Liver (tissue), 9 donors: ENCODE results near the gene ST8SIA3. TPM values are rescaled to one million over a fixed set of nuclear protein-coding genes. Genes with fewer than 3 reads are reported as not detected.

ENCODE experiments used
- DNase-seq: peaks from one replicate; pipeline ENCODE4 v3.0.0-alpha.2; 2017; ENCODE audit warnings: low spot score
- H3K27ac ChIP-seq, 2 donors: one replicate each; pipeline ENCODE4 v1.7.0; 2013; ENCODE audit warnings: inconsistent platforms in 2 of 2, low read length in 2 of 2, control low read depth in 1 of 2, low read depth in 1 of 2, mild to moderate bottlenecking in 1 of 2
- H3K27me3 ChIP-seq, 4 donors: one replicate each; pipeline versions ENCODE4 v1.6.1 to v1.7.0; 2013; ENCODE audit warnings: low read length in 3 of 4, inconsistent platforms in 1 of 4, mild to moderate bottlenecking in 1 of 4, moderate library complexity in 1 of 4; ENCODE audit not compliant: control insufficient read depth in 4 of 4, insufficient read depth in 4 of 4
- H3K36me3 ChIP-seq, 4 donors: one replicate each; pipeline versions ENCODE4 v1.6.1 to v1.7.0; 2013; ENCODE audit warnings: low read length in 3 of 4, mild to moderate bottlenecking in 3 of 4, low read depth in 1 of 4, moderate library complexity in 1 of 4; ENCODE audit not compliant: control insufficient read depth in 4 of 4, insufficient read depth in 3 of 4
- H3K4me1 ChIP-seq, 4 donors: one replicate each; pipeline versions ENCODE4 v1.6.1 to v1.7.0; 2013; ENCODE audit warnings: low read length in 3 of 4, mild to moderate bottlenecking in 3 of 4, moderate library complexity in 1 of 4; ENCODE audit not compliant: control insufficient read depth in 4 of 4, insufficient read depth in 4 of 4
- H3K4me3 ChIP-seq, 3 donors: one replicate each; pipeline versions ENCODE4 v1.6.1 to v1.7.0; 2013; ENCODE audit warnings: low read length in 3 of 3, control low read depth in 1 of 3, low read depth in 1 of 3, mild to moderate bottlenecking in 1 of 3
- H3K9ac ChIP-seq, 2 donors: one replicate each; pipeline ENCODE4 v1.7.0; 2013; ENCODE audit warnings: low read length in 2 of 2, mild to moderate bottlenecking in 2 of 2, moderate library complexity in 2 of 2, control low read depth in 1 of 2, low read depth in 1 of 2
- H3K9me3 ChIP-seq, 4 donors: one replicate each; pipeline versions ENCODE4 v1.6.1 to v1.7.0; 2013; ENCODE audit warnings: low read length in 3 of 4; ENCODE audit not compliant: control insufficient read depth in 4 of 4
- EGR1 ChIP-seq, 2 donors: IDR thresholded peaks; 2 replicates each; pipeline ENCODE4 v1.6.1; 2016 to 2018; ENCODE audit warnings: antibody characterized with exemption in 2 of 2, low read depth in 2 of 2
- FOXA1 ChIP-seq: IDR thresholded peaks from 2 replicates; pipeline ENCODE4 v1.6.1; 2016; ENCODE audit warnings: antibody characterized with exemption
- FOXA2 ChIP-seq: IDR thresholded peaks from 2 replicates; pipeline ENCODE4 v1.6.1; 2016; ENCODE audit warnings: antibody characterized with exemption
- GABPA ChIP-seq, 2 donors: IDR thresholded peaks in 1 of 2; conservative IDR thresholded peaks in 1 of 2; 2 replicates each; pipeline ENCODE4 v1.6.1; 2016; ENCODE audit warnings: antibody characterized with exemption in 2 of 2, mild to moderate bottlenecking in 1 of 2, moderate library complexity in 1 of 2
- HNF4A ChIP-seq, 2 donors: conservative IDR thresholded peaks; 2 replicates each; pipeline ENCODE4 v1.6.1; 2016; ENCODE audit warnings: antibody characterized with exemption in 2 of 2, mild to moderate bottlenecking in 2 of 2
- HNF4G ChIP-seq: IDR thresholded peaks from 2 replicates; pipeline ENCODE4 v1.6.1; 2016; ENCODE audit warnings: antibody characterized with exemption
- JUND ChIP-seq, 2 donors: IDR thresholded peaks; 2 replicates each; pipeline ENCODE4 v1.6.1; 2016; ENCODE audit warnings: antibody characterized with exemption in 2 of 2
- MAX ChIP-seq: IDR thresholded peaks from 2 replicates; pipeline ENCODE4 v1.6.1; 2016; ENCODE audit warnings: antibody characterized with exemption
- NR2F2 ChIP-seq: IDR thresholded peaks from 2 replicates; pipeline ENCODE4 v1.6.1; 2016; ENCODE audit warnings: antibody characterized with exemption
- RAD21 ChIP-seq, 2 donors: IDR thresholded peaks; 2 replicates each; pipeline ENCODE4 v1.6.1; 2016; ENCODE audit warnings: antibody characterized with exemption in 2 of 2, mild to moderate bottlenecking in 2 of 2
- REST ChIP-seq: IDR thresholded peaks from 2 replicates; pipeline ENCODE4 v1.6.1; 2016; ENCODE audit warnings: antibody characterized with exemption, mild to moderate bottlenecking
- RXRA ChIP-seq, 2 donors: IDR thresholded peaks; 2 replicates each; pipeline ENCODE4 v1.6.1; 2017 to 2018; ENCODE audit warnings: antibody characterized with exemption in 2 of 2, mild to moderate bottlenecking in 1 of 2
- SP1 ChIP-seq: IDR thresholded peaks from 2 replicates; pipeline ENCODE4 v1.6.1; 2018; ENCODE audit warnings: antibody characterized with exemption, mild to moderate bottlenecking
- TAF1 ChIP-seq: conservative IDR thresholded peaks from 2 replicates; pipeline ENCODE4 v1.6.1; 2016; ENCODE audit warnings: antibody characterized with exemption, mild to moderate bottlenecking
- YY1 ChIP-seq: IDR thresholded peaks from 2 replicates; pipeline ENCODE4 v1.6.1; 2016; ENCODE audit warnings: antibody characterized with exemption, mild to moderate bottlenecking
- WGBS: extraction: QIAGEN DNeasy Blood & Tissue Kit; methylation state at CpG from one replicate; pipeline ENCODE4 v1.1.7; 2013; 5-methylcytosine and 5-hydroxymethylcytosine counted together
- polyA plus RNA-seq, 2 donors: library from polyadenylated mRNA; stranded (reverse) in 1 of 2; unstranded in 1 of 2; fragments of 200-250 nt in 1 of 2; fragments of >200 nt in 1 of 2; fragmentation: Nextera tagmentation in 1 of 2; extraction: Ambion mirVana in 1 of 2; gene quantifications; one replicate each; pipeline versions ENCODE4 v1.2.1 to v1.2.3, GENCODE V29; 2013 to 2015
- total RNA-seq, 2 donors: library from RNA; depleted of rRNA; stranded (reverse); fragments of >200 nt; gene quantifications; one replicate each; pipeline ENCODE4 v1.2.3, GENCODE V29; 2014
- TF ChIP-seq, protein P1 (sequence below): IDR thresholded peaks from 2 replicates; pipeline ENCODE4 v1.6.1; 2016; ENCODE audit warnings: antibody characterized with exemption
- TF ChIP-seq, protein P2 (sequence below): IDR thresholded peaks from 2 replicates; pipeline ENCODE4 v1.6.1; 2016; ENCODE audit warnings: antibody characterized with exemption
- TF ChIP-seq, protein P3 (sequence below): fragments of 150-350 bp; IDR thresholded peaks from 2 replicates; pipeline ENCODE4 v1.5.1; 2017; ENCODE audit warnings: improper control_type of control experiment, low read depth, low read length; ENCODE audit not compliant: missing input control
- donor health status: healthy.
- donor health status: healthy.
- donor health status: healthy.
- donor health status: healthy.
- donor health status: healthy.

Gene ST8SIA3
- total and polyA plus RNA-seq, 4 donors = under 0.01 to 3.0 (median 0.32) TPM

- Histone ChIP-seq H3K4me1 (no peaks in the 10 kb centered on the region), H3K36me3 (no peaks in the 10 kb centered on the region), H3K9me3 (no peaks in the 10 kb centered on the region), H3K4me3 (no peak overlapping the region), H3K27ac (no peak overlapping the region), H3K27me3 (no peaks in the 10 kb centered on the region), H3K9ac (no peak overlapping the region)
- TF ChIP-seq HNF4A (conservative IDR thresholded peaks at IDR 0.05) (no peak), REST (no peak), RAD21 (IDR thresholded peaks at IDR 0.05) (no peak), YY1 (no peak), MAX (no peak), NR2F2 (no peak), FOXA2 (no peak), JUND (IDR thresholded peaks at IDR 0.05) (no peak), GABPA (IDR thresholded peaks at IDR 0.05 in 1 of 2, conservative IDR thresholded peaks at IDR 0.05 in 1 of 2) (no peak), SP1 (no peak), EGR1 (IDR thresholded peaks at IDR 0.05; ENCODE audit: low read depth in 2 of 2) (no peak), TAF1 (no peak), RXRA (IDR thresholded peaks at IDR 0.05) (no peak), HNF4G (no peak), FOXA1 (no peak)
- TF ChIP-seq, protein P1, sequence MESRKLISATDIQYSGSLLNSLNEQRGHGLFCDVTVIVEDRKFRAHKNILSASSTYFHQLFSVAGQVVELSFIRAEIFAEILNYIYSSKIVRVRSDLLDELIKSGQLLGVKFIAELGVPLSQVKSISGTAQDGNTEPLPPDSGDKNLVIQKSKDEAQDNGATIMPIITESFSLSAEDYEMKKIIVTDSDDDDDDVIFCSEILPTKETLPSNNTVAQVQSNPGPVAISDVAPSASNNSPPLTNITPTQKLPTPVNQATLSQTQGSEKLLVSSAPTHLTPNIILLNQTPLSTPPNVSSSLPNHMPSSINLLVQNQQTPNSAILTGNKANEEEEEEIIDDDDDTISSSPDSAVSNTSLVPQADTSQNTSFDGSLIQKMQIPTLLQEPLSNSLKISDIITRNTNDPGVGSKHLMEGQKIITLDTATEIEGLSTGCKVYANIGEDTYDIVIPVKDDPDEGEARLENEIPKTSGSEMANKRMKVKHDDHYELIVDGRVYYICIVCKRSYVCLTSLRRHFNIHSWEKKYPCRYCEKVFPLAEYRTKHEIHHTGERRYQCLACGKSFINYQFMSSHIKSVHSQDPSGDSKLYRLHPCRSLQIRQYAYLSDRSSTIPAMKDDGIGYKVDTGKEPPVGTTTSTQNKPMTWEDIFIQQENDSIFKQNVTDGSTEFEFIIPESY = no peak
- TF ChIP-seq, protein P2, sequence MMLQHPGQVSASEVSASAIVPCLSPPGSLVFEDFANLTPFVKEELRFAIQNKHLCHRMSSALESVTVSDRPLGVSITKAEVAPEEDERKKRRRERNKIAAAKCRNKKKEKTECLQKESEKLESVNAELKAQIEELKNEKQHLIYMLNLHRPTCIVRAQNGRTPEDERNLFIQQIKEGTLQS = no peak
- 90% methylated on average over 4 of the region's 4 CpGs for WGBS
- DNase-seq = no peak
Observed at GRCh38 chr18:57311472-57311871, 40.9 kb upstream of the ST8SIA3 start.

DNA sequence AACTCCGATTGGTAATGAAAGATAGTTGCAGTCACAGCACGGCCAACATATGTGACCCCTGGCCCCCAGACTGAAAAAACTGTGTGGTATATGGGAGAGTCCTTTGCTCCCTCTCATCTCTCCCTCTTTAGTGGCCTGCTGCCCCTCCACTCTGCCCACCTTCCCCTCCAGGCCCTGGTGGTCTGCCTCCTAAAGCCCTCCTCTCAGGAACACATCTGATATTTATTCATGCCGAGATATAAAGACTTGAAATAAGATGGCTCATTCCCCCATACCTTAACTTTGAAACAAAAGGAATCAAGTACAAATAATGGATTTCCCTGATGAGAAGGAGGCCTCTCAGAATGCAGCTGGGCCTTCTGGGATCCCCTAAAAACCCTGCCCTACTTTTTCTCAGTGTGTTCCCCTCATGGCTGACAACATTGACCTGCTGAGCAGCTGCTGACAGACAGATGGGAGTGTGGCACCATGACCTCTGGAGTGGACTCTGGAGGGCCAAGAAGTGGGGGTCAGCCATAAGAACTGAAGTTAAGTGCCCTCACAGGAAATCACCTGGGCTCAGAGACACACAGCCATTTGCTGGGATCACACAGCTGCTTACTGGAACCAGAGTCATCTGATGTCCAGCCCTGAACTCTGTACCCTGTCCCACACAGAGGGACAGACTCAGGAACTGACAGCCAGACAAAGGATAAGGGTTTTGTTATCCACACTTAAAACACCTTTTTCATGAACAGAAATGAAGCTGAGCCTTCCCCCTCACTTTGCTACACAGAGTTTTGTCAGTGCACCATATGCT lies 39.8 kb upstream of the ST8SIA3 start:
- Histone ChIP-seq H3K4me3 (no peak overlapping the region), H3K36me3 (no peaks in the 10 kb centered on the region), H3K9me3 (no peaks in the 10 kb centered on the region), H3K27ac (no peak overlapping the region), H3K9ac (no peak overlapping the region), H3K27me3 (no peaks in the 10 kb centered on the region), H3K4me1 (no peaks in the 10 kb centered on the region)
- WGBS = 86% methylated on average over 3 of the region's 3 CpGs
- TF ChIP-seq HNF4G (peak; percentile 12), HNF4A (conservative IDR thresholded peaks at IDR 0.05) (peak; percentile 49 to 60)
- TF ChIP-seq, protein P3, sequence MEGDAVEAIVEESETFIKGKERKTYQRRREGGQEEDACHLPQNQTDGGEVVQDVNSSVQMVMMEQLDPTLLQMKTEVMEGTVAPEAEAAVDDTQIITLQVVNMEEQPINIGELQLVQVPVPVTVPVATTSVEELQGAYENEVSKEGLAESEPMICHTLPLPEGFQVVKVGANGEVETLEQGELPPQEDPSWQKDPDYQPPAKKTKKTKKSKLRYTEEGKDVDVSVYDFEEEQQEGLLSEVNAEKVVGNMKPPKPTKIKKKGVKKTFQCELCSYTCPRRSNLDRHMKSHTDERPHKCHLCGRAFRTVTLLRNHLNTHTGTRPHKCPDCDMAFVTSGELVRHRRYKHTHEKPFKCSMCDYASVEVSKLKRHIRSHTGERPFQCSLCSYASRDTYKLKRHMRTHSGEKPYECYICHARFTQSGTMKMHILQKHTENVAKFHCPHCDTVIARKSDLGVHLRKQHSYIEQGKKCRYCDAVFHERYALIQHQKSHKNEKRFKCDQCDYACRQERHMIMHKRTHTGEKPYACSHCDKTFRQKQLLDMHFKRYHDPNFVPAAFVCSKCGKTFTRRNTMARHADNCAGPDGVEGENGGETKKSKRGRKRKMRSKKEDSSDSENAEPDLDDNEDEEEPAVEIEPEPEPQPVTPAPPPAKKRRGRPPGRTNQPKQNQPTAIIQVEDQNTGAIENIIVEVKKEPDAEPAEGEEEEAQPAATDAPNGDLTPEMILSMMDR = no peak
- no peak for DNase-seq
